HepG2 (cell line): ENCODE results near the gene PPM1G. TPM values are rescaled to one million over a fixed set of nuclear protein-coding genes. Genes with fewer than 3 reads are reported as not detected.
A peak's percentile ranks its signal among the peaks of the same experiment; 100 is the strongest.

Experiments
- CBFB ChIP-seq: sonication (generic); formaldehyde crosslinking; IDR thresholded peaks from 2 replicates; pipeline ENCODE4 v1.4.0; 2020; ENCODE audit warnings: missing genetic modification reagents
- CBX1 ChIP-seq: IDR thresholded peaks from one replicate; pipeline ENCODE4 v1.6.1; 2016; ENCODE audit warnings: antibody characterized with exemption, low read depth
- DMAP1 ChIP-seq: IDR thresholded peaks from 2 replicates; pipeline ENCODE4 v1.6.1; 2016
- ETV6 ChIP-seq: sonication (generic); formaldehyde crosslinking; conservative IDR thresholded peaks from 2 replicates; pipeline ENCODE4 v1.4.0; 2020; ENCODE audit warnings: missing genetic modification reagents
- FOXA1 ChIP-seq, 2 experiments: fragments of 450-650 bp in 1 of 2; sonication (generic) in 1 of 2; formaldehyde crosslinking in 1 of 2; IDR thresholded peaks; 2 replicates each; pipeline versions ENCODE4 v1.4.0 to v1.6.1; 2016 to 2020; ENCODE audit warnings: missing genetic modification reagents in 1 of 2
- HHEX ChIP-seq: IDR thresholded peaks from 2 replicates; pipeline ENCODE4 v1.6.1; 2016; ENCODE audit warnings: control low read depth
- HNF1A ChIP-seq, 2 experiments: sonication (generic) in 1 of 2; formaldehyde crosslinking in 1 of 2; IDR thresholded peaks; 2 replicates each; pipeline versions ENCODE4 v1.4.0 to v1.6.1; 2016 to 2020; ENCODE audit warnings: borderline replicate concordance in 1 of 2, low read depth in 1 of 2, mild to moderate bottlenecking in 1 of 2, missing genetic modification reagents in 1 of 2
- NFAT5 ChIP-seq: sonication (generic); formaldehyde crosslinking; IDR thresholded peaks from 2 replicates; pipeline ENCODE4 v1.4.0; 2020; ENCODE audit warnings: missing genetic modification reagents
- PLSCR1 ChIP-seq: sonication (generic); formaldehyde crosslinking; IDR thresholded peaks from 2 replicates; pipeline ENCODE4 v1.5.0; 2020; ENCODE audit warnings: missing genetic modification reagents, mild to moderate bottlenecking, borderline replicate concordance
- SAP130 ChIP-seq: IDR thresholded peaks from 2 replicates; pipeline ENCODE4 v1.6.1; 2016; ENCODE audit warnings: low read depth
- SMYD3 ChIP-seq: sonication (generic); formaldehyde crosslinking; IDR thresholded peaks from 2 replicates; pipeline ENCODE4 v1.8.1; 2023; ENCODE audit warnings: mild to moderate bottlenecking, missing genetic modification reagents
- SOX6 ChIP-seq, 2 experiments: fragments of 450-650 bp in 1 of 2; sonication (generic) in 1 of 2; formaldehyde crosslinking in 1 of 2; IDR thresholded peaks; 2 replicates each; pipeline versions ENCODE4 v1.4.0 to v1.6.1; 2017 to 2020; ENCODE audit warnings: antibody characterized with exemption in 1 of 2, mild to moderate bottlenecking in 1 of 2, missing genetic modification reagents in 1 of 2
- SRF ChIP-seq: IDR thresholded peaks from 2 replicates; pipeline ENCODE4 v1.6.1; 2011; ENCODE audit warnings: mild to moderate bottlenecking, low read depth, low read length, moderate library complexity
- TBX3 ChIP-seq: fragments of 450-650 bp; IDR thresholded peaks from 2 replicates; pipeline ENCODE4 v1.6.1; 2017; ENCODE audit warnings: antibody characterized with exemption, mild to moderate bottlenecking, inconsistent platforms, borderline replicate concordance
- TEAD2 ChIP-seq: sonication (generic); formaldehyde crosslinking; IDR thresholded peaks from 2 replicates; pipeline ENCODE4 v1.9.0; 2021; ENCODE audit warnings: missing genetic modification reagents
- U2AF1 ChIP-seq: fragments of 200-400 bp; formaldehyde crosslinking; optimal IDR thresholded peaks from 2 replicates; pipeline ENCODE3; 2017; ENCODE audit warnings: mild to moderate bottlenecking, low read depth, low read length
- ZUFSP ChIP-seq: sonication (generic); formaldehyde crosslinking; IDR thresholded peaks from 2 replicates; pipeline ENCODE4 v1.9.0; 2021; ENCODE audit warnings: missing genetic modification reagents, mild to moderate bottlenecking, borderline replicate concordance
- polyA plus RNA-seq, 8 experiments: library from polyadenylated mRNA; depleted of rRNA in 3 of 8; stranded (reverse) in 7 of 8; unstranded in 1 of 8; fragments of >200 nt; fragmentation: Illumina TruSeq in 4 of 8; extraction: Trizol in 4 of 8; gene quantifications; 2 replicates each; pipeline versions ENCODE4 v1.2.1 to v1.2.3, GENCODE V29; 2011 to 2016; ENCODE audit warnings: low read depth in 4 of 8, missing spikeins in 1 of 8, mixed read lengths in 1 of 8; ENCODE audit not compliant: insufficient read depth in 1 of 8
- total RNA-seq, 5 experiments: library from RNA; depleted of rRNA; stranded (reverse); fragments of >200 nt; fragmentation: Illumina TruSeq; extraction: Trizol; gene quantifications; 2 replicates each; pipeline ENCODE4 v1.2.3, GENCODE V29; 2016; ENCODE audit warnings: low read depth in 1 of 5

PPM1G gene
- total and polyA plus RNA-seq, 2 of the 13 experiments (the other 11 are each of a cell fraction or from before 2014, with no cell fraction given): 58.2 to 213 TPM

- TF ChIP-seq NFAT5 (CRISPR knock-in tag): peak; percentile 71
- TF ChIP-seq SRF: no peak
- no peak for TF ChIP-seq HNF1A (IDR thresholded peaks at IDR 0.05; ENCODE audit: low read depth)
- TF ChIP-seq HNF1A (CRISPR knock-in tag; IDR thresholded peaks at IDR 0.05; ENCODE audit: borderline replicate concordance): peak; percentile 74; the same call in 1 of the 2 replicates
- peak; percentile 37 for TF ChIP-seq U2AF1
- no peak for TF ChIP-seq ZUFSP (CRISPR knock-in tag)
- TF ChIP-seq SMYD3: peak; percentile 90
- TF ChIP-seq PLSCR1 (CRISPR knock-in tag): no peak; the same call in 1 of the 2 replicates
- TF ChIP-seq DMAP1 (CRISPR knock-in tag): peak; percentile 90
- peak; percentile 90; the same call in 1 of the 2 replicates for TF ChIP-seq TEAD2 (CRISPR knock-in tag)
- peak; percentile 97 for TF ChIP-seq SAP130 (CRISPR knock-in tag)
- no peak for TF ChIP-seq SOX6 (IDR thresholded peaks at IDR 0.05)
- TF ChIP-seq SOX6 (CRISPR knock-in tag; IDR thresholded peaks at IDR 0.05): peak; percentile 79
- peak; percentile 93 for TF ChIP-seq ETV6 (CRISPR knock-in tag)
- TF ChIP-seq FOXA1 (IDR thresholded peaks at IDR 0.05): no peak
- no peak for TF ChIP-seq FOXA1 (CRISPR knock-in tag; IDR thresholded peaks at IDR 0.05)
- TF ChIP-seq CBFB (CRISPR knock-in tag): peak; percentile 83
- peak; percentile 31; the same call in 1 of the 2 replicates for TF ChIP-seq TBX3
- peak; percentile 90 for TF ChIP-seq CBX1
- TF ChIP-seq HHEX (CRISPR knock-in tag): no peak
Observed at GRCh38 chr2:27409321-27410073, at the start of gene PPM1G (continued).
